Measurements from ENCODE around the gene PGR. TPM values are rescaled to one million over a fixed set of nuclear protein-coding genes. Genes with fewer than 3 reads are reported as not detected.

Gene PGR
- total and polyA plus RNA-seq, 11 donors, result 1.4 to 13.9 (median 10.6) TPM

- DNase-seq, result no peak
Measured at GRCh38 chr11:101048479-101048878, 81.1 kb downstream of the PGR start.

GRCh38 chr11:101046947-101047346 is 82.7 kb downstream of the PGR start:
- intact Hi-C loops (cut with DNase I), result no loop called here
- TF ChIP-seq POLR2A (IDR thresholded peaks at IDR 0.05), result no peak
- TF ChIP-seq CTCF (IDR thresholded peaks at IDR 0.05), result no peak
- Histone ChIP-seq H3K4me1 (no peaks in the 10 kb centered on the region), H3K27ac (no peak overlapping the region), H3K9me3 (no peaks in the 10 kb centered on the region), H3K36me3 (no peaks in the 10 kb centered on the region), H3K4me3 (no peak overlapping the region), H3K27me3 (no peaks in the 10 kb centered on the region)
- whole genome bisulfite sequencing, 4 donors, result 88 to 94% (median 89%) methylated on average over 2 of the region's 2 CpGs
- DNase-seq, result no peak
- no peak for ATAC-seq

More at GRCh38 chr11:101048479-101048878, 81.1 kb downstream of the PGR start:
- H3K9me3 ChIP-seq, result no peaks in the 10 kb centered on the region
- TF ChIP-seq POLR2A (IDR thresholded peaks at IDR 0.05) (no peak), CTCF (IDR thresholded peaks at IDR 0.05) (no peak)
- 74 to 84% (median 78%) methylated on average over 5 of the region's 5 CpGs for WGBS, 4 donors
- intact Hi-C loops (cut with DNase I), result no loop called here
- no peak overlapping the region for H3K27ac ChIP-seq
- ATAC-seq, result peak in 1 of 4 donors; percentile 36
- no peaks in the 10 kb centered on the region for H3K36me3 ChIP-seq
- H3K4me1 ChIP-seq, result no peaks in the 10 kb centered on the region
- H3K4me3 ChIP-seq, result no peak overlapping the region
- H3K27me3 ChIP-seq, result no peaks in the 10 kb centered on the region

- Histone ChIP-seq H3K4me1 (peaks cover 0 to under 1% (median 0%) of the 10 kb centered on the region in 12 donors), H3K27ac (no peak overlapping the region), H3K27me3 (no peaks in the 10 kb centered on the region), H3K36me3 (peaks cover 0 to 1% (median 0%) of the 10 kb centered on the region in 9 donors), H3K9me3 (no peaks in the 10 kb centered on the region), H3K4me3 (no peak overlapping the region)
- intact Hi-C loops (cut with DNase I), result no loop called here
- ATAC-seq (no peak), DNase-seq (no peak)
- TF ChIP-seq CTCF (IDR thresholded peaks at IDR 0.05), result no peak
- TF ChIP-seq POLR2A (IDR thresholded peaks at IDR 0.05), result no peak
- 69 to 84% (median 76%) methylated on average over 1 of the region's 1 CpG for WGBS, 4 donors
Measured at GRCh38 chr11:101045415-101045814, 84.2 kb downstream of the PGR start.

GRCh38 chr11:101043940-101044339 is 85.7 kb downstream of the PGR start:
- no peak overlapping the region for H3K27ac ChIP-seq
- H3K4me3 ChIP-seq, result no peak overlapping the region
- no peaks in the 10 kb centered on the region for H3K9me3 ChIP-seq
- intact Hi-C loops (cut with DNase I), result loop anchor here in 1 of 10 donors (5.0 kb wide), 1 partner anchor 72 kb away; no protein-coding TSS in a partner anchor
- H3K36me3 ChIP-seq, result peaks cover 0 to 5% (median 0%) of the 10 kb centered on the region in 9 donors
- peaks cover 0 to 4% (median 0%) of the 10 kb centered on the region in 12 donors for H3K4me1 ChIP-seq
- WGBS, 4 donors, result 95 to 100% (median 98%) methylated on average over 1 of the region's 1 CpG
- H3K27me3 ChIP-seq, result no peaks in the 10 kb centered on the region
- TF ChIP-seq CTCF (IDR thresholded peaks at IDR 0.05) (no peak), POLR2A (IDR thresholded peaks at IDR 0.05) (no peak)
- no peak for DNase-seq
- ATAC-seq, result no peak
